K562 (cell line): Measurements from ENCODE around the gene SPTAN1. TPM values are rescaled to one million over a fixed set of nuclear protein-coding genes. Genes with fewer than 3 reads are reported as not detected.
A peak's percentile ranks its signal among the peaks of the same experiment; 100 is the strongest.

ENCODE experiments used
- CBX3 ChIP-seq, 2 experiments: IDR thresholded peaks; 1 replicate in 1 of 2; 2 replicates in 1 of 2; pipeline ENCODE4 v1.6.1; 2012; ENCODE audit warnings: inconsistent platforms in 2 of 2, low read length in 2 of 2, borderline replicate concordance in 1 of 2, control low read depth in 1 of 2
- HDAC1 ChIP-seq, 2 experiments: fragments of 450-650 bp; IDR thresholded peaks; 2 replicates each; pipeline ENCODE4 v1.6.1; 2016 to 2017; ENCODE audit warnings: inconsistent platforms in 1 of 2, mild to moderate bottlenecking in 1 of 2, moderate library complexity in 1 of 2
- HMGXB4 ChIP-seq: sonication (generic); formaldehyde crosslinking; IDR thresholded peaks from 2 replicates; pipeline ENCODE4 v1.8.1; 2023; ENCODE audit warnings: mild to moderate bottlenecking, missing genetic modification reagents
- JUNB ChIP-seq: fragments of 450-650 bp; formaldehyde crosslinking; conservative IDR thresholded peaks from 2 replicates; pipeline ENCODE4 v1.4.0; 2020; ENCODE audit warnings: mild to moderate bottlenecking
- MEF2D ChIP-seq: conservative IDR thresholded peaks from 2 replicates; pipeline ENCODE4 v1.6.1; 2016; ENCODE audit warnings: low read depth, missing genetic modification characterization, missing compliant biosample characterization
- NCOA2 ChIP-seq, 2 experiments: fragments of 450-650 bp; IDR thresholded peaks; 2 replicates each; pipeline ENCODE4 v1.6.1; 2018; ENCODE audit warnings: mild to moderate bottlenecking in 2 of 2, moderate library complexity in 1 of 2; ENCODE audit not compliant: partially characterized antibody in 2 of 2
- PHF21A ChIP-seq: fragments of 450-650 bp; IDR thresholded peaks from 2 replicates; pipeline ENCODE4 v1.6.1; 2017; ENCODE audit warnings: low read depth, borderline replicate concordance
- PTRF ChIP-seq: fragments of 450-650 bp; IDR thresholded peaks from 2 replicates; pipeline ENCODE4 v1.6.1; 2016; ENCODE audit warnings: mild to moderate bottlenecking, missing genetic modification characterization, missing compliant biosample characterization
- RERE ChIP-seq: sonication (generic); formaldehyde crosslinking; IDR thresholded peaks from 2 replicates; pipeline ENCODE4 v1.8.0; 2023; ENCODE audit warnings: missing genetic modification reagents, mild to moderate bottlenecking, borderline replicate concordance
- SLC30A9 ChIP-seq: fragments of 250-450 bp; sonication (Bioruptor Pico); IDR thresholded peaks from 2 replicates; pipeline ENCODE4 v1.8.0; 2022; ENCODE audit warnings: mild to moderate bottlenecking, moderate library complexity
- SMARCE1 ChIP-seq: fragments of 450-650 bp; IDR thresholded peaks from 2 replicates; pipeline ENCODE4 v1.7.1; 2016; ENCODE audit warnings: mild to moderate bottlenecking
- TBP ChIP-seq: optimal IDR thresholded peaks from 2 replicates; pipeline ENCODE3; 2011; ENCODE audit warnings: low read depth, low read length, improper control_type of control experiment
- ZBTB17 ChIP-seq: fragments of 450-650 bp; formaldehyde crosslinking; IDR thresholded peaks from 2 replicates; pipeline ENCODE4 v1.4.0; 2020; ENCODE audit warnings: mild to moderate bottlenecking
- ZBTB9 ChIP-seq: fragments of 450-650 bp; formaldehyde crosslinking; IDR thresholded peaks from 2 replicates; pipeline ENCODE4 v1.4.0; 2020; ENCODE audit warnings: mild to moderate bottlenecking, moderate library complexity
- ZNF24 ChIP-seq: fragments of 450-650 bp; IDR thresholded peaks from 2 replicates; pipeline ENCODE4 v1.6.1; 2016
- ZNF445 ChIP-seq: fragments of 250-450 bp; sonication (Bioruptor Pico); IDR thresholded peaks from 2 replicates; pipeline ENCODE4 v1.4.0; 2020; ENCODE audit warnings: low read depth, mild to moderate bottlenecking, moderate library complexity
- ZNF586 ChIP-seq: fragments of 450-650 bp; formaldehyde crosslinking; conservative IDR thresholded peaks from 2 replicates; pipeline ENCODE4 v1.4.0; 2020; ENCODE audit warnings: mild to moderate bottlenecking, moderate library complexity
- polyA plus RNA-seq, 8 experiments: library from polyadenylated mRNA; depleted of rRNA in 4 of 8; stranded (reverse) in 5 of 8; unstranded in 3 of 8; fragments of >200 nt; fragmentation: Nextera tagmentation in 2 of 8; fragmentation: Illumina TruSeq in 1 of 8; extraction: Ambion mirVana in 2 of 8; extraction: Trizol in 1 of 8; gene quantifications; 2 replicates each; pipeline versions ENCODE4 v1.2.1 to v1.2.3, GENCODE V29; 2011 to 2014; ENCODE audit warnings: inconsistent platforms in 1 of 8, missing spikeins in 1 of 8
- total RNA-seq, 7 experiments: library from RNA; depleted of rRNA in 6 of 7; stranded (reverse); fragments of >200 nt in 6 of 7; fragmentation: Illumina TruSeq in 2 of 7; extraction: Trizol in 2 of 7; gene quantifications; 2 replicates each; pipeline versions ENCODE4 v1.2.1 to v1.2.3, GENCODE V29; 2011 to 2021; ENCODE audit warnings: low replicate concordance in 1 of 7

Gene SPTAN1
- total and polyA plus RNA-seq, 9 of the 15 experiments (the other 6 are each of a cell fraction or from before 2014, with no cell fraction given) = 1.5 to 13.5 (median 6.8) TPM

GRCh38 chr9:128558431-128559310, 6.3 kb downstream of the SPTAN1 start (continued):
- no peak for TF ChIP-seq RERE (CRISPR knock-in tag)
- TF ChIP-seq HMGXB4 (CRISPR knock-in tag) = no peak
- peak; percentile 87 for TF ChIP-seq PHF21A
- TF ChIP-seq TBP = no peak
- TF ChIP-seq ZBTB17 (CRISPR knock-in tag) = peak; percentile 71; the same call in 1 of the 2 replicates
- TF ChIP-seq PTRF (tag) = peak; percentile 63; the same call in 1 of the 2 replicates
- TF ChIP-seq CBX3 (IDR thresholded peaks at IDR 0.05; ENCODE audit: borderline replicate concordance in 1 of 2, low read length in 2 of 2) = peak in 1 of 2 experiments; percentile 18; a peak in 1 of 3 replicates
- TF ChIP-seq JUNB (CRISPR knock-in tag) = no peak
- TF ChIP-seq HDAC1 (IDR thresholded peaks at IDR 0.05) = peak; percentile 100
- no peak for TF ChIP-seq ZNF445
- TF ChIP-seq MEF2D = peak; percentile 89
- TF ChIP-seq ZNF586 = no peak
- TF ChIP-seq ZNF24 = peak; percentile 30; the same call in 1 of the 2 replicates
- peak; percentile 96 for TF ChIP-seq SMARCE1
- TF ChIP-seq NCOA2 (IDR thresholded peaks at IDR 0.05; ENCODE audit: partially characterized antibody in 2 of 2) = no peak
- peak; percentile 86 for TF ChIP-seq ZBTB9
- no peak for TF ChIP-seq SLC30A9 (CRISPR knock-in tag)
